MCF 10A (cell line): ENCODE results near the gene TACR1. TPM values are rescaled to one million over a fixed set of nuclear protein-coding genes. Genes with fewer than 3 reads are reported as not detected.

Source experiments
- BruUV-seq: library from RNA; stranded (reverse); fragments of 400-500 nt; replicated peaks from 2 replicates; lab custom pipeline; 2021; lab: Mats Ljungman, UMichigan
- CTCF ChIA-PET: fragments of 300-600 bp; sonication (Branson Sonifier 250); formaldehyde crosslinking; extraction: SDS; loops from one replicate; lab custom pipeline; 2021; ENCODE audit warnings: antibody characterized with exemption, inconsistent platforms; lab: Yijun Ruan, JAX
- POLR2A ChIA-PET: fragments of 300-600, 350-650 bp; sonication (Branson Sonifier 250); formaldehyde crosslinking; extraction: SDS; loops from one replicate; lab custom pipeline; 2020; ENCODE audit warnings: antibody characterized with exemption, inconsistent platforms; lab: Yijun Ruan, JAX
- DNase-seq: peaks from one replicate; pipeline ENCODE4 v3.0.0-alpha.2; 2018; ENCODE audit not compliant: unreplicated experiment
- H3K27ac Mint-ChIP-seq: one replicate; pipeline ENCODE4 v1.8.0; 2022; ENCODE audit warnings: mild to moderate bottlenecking, low read depth, mixed read lengths; ENCODE audit not compliant: unreplicated experiment
- H3K27me3 Mint-ChIP-seq: one replicate; pipeline ENCODE4 v1.8.0; 2022; ENCODE audit warnings: mixed read lengths; ENCODE audit not compliant: insufficient read depth, unreplicated experiment
- H3K36me3 Mint-ChIP-seq: one replicate; pipeline ENCODE4 v1.8.0; 2022; ENCODE audit warnings: mild to moderate bottlenecking, moderate library complexity, mixed read lengths; ENCODE audit not compliant: insufficient read depth, unreplicated experiment
- H3K4me1 Mint-ChIP-seq: one replicate; pipeline ENCODE4 v1.8.0; 2022; ENCODE audit warnings: mixed read lengths; ENCODE audit not compliant: insufficient read depth, unreplicated experiment
- H3K4me3 Mint-ChIP-seq: one replicate; pipeline ENCODE4 v1.8.0; 2022; ENCODE audit warnings: mild to moderate bottlenecking, moderate library complexity, mixed read lengths; ENCODE audit not compliant: unreplicated experiment
- H3K9me3 Mint-ChIP-seq: one replicate; pipeline ENCODE4 v1.8.0; 2022; ENCODE audit warnings: mixed read lengths; ENCODE audit not compliant: unreplicated experiment
- intact Hi-C: fragments of 100-400 bp; cut with micrococcal nuclease; formaldehyde crosslinking; loops from 2 replicates; pipeline ENCODE4 v1.14.1; 2022
- total RNA-seq: library from RNA; stranded (reverse); gene quantifications from 2 replicates; pipeline ENCODE4 v1.2.3, GENCODE V29; 2022
- TF ChIP-seq, protein P1 (sequence below): fragments of 200-600 bp; IDR thresholded peaks from one replicate; pipeline ENCODE4 v1.8.0; 2022; ENCODE audit warnings: antibody characterized with exemption, mild to moderate bottlenecking; ENCODE audit not compliant: unreplicated experiment

Gene TACR1
- total RNA-seq, 1 experiment from 2014 or later: not detected

- POLR2A ChIA-PET: interaction anchor here (0.7 kb wide), 1 partner anchor 132 kb away, joined by 3 read pairs; no protein-coding TSS in a partner anchor
- Mint-ChIP-seq H3K27ac (no peak overlapping the region), H3K36me3 (no peaks in the 10 kb centered on the region), H3K9me3 (no peaks in the 10 kb centered on the region), H3K4me3 (no peak overlapping the region), H3K27me3 (no peaks in the 10 kb centered on the region), H3K4me1 (no peaks in the 10 kb centered on the region)
- BruUV-seq: no TSS peak
- intact Hi-C loops: loop anchor here (10.0 kb wide), 1 partner anchor 550 kb away; no protein-coding TSS in a partner anchor
- CTCF ChIA-PET: interaction anchor here (0.6 to 4.7 kb wide), 7 partner anchors 9 to 574 kb away, joined by 3 to 30 read pairs (median 4); partner anchors contain the start of gene TACR1
- TF ChIP-seq, protein P1, sequence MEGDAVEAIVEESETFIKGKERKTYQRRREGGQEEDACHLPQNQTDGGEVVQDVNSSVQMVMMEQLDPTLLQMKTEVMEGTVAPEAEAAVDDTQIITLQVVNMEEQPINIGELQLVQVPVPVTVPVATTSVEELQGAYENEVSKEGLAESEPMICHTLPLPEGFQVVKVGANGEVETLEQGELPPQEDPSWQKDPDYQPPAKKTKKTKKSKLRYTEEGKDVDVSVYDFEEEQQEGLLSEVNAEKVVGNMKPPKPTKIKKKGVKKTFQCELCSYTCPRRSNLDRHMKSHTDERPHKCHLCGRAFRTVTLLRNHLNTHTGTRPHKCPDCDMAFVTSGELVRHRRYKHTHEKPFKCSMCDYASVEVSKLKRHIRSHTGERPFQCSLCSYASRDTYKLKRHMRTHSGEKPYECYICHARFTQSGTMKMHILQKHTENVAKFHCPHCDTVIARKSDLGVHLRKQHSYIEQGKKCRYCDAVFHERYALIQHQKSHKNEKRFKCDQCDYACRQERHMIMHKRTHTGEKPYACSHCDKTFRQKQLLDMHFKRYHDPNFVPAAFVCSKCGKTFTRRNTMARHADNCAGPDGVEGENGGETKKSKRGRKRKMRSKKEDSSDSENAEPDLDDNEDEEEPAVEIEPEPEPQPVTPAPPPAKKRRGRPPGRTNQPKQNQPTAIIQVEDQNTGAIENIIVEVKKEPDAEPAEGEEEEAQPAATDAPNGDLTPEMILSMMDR: no peak
- DNase-seq: no peak
Observed at GRCh38 chr2:75055142-75055819, 144.0 kb downstream of the TACR1 start.

GRCh38 chr2:75054296-75054695 lies 145.0 kb downstream of the TACR1 start:
- Mint-ChIP-seq H3K36me3 (no peaks in the 10 kb centered on the region), H3K9me3 (no peaks in the 10 kb centered on the region), H3K4me3 (no peak overlapping the region), H3K4me1 (no peaks in the 10 kb centered on the region), H3K27me3 (no peaks in the 10 kb centered on the region), H3K27ac (no peak overlapping the region)
- ChIA-PET POLR2A (interaction anchor here (0.7 kb wide), 1 partner anchor 133 kb away, joined by 3 read pairs; no protein-coding TSS in a partner anchor), CTCF (interaction anchor here (0.5 to 4.7 kb wide), 14 partner anchors 10 to 554 kb away, joined by 3 to 30 read pairs (median 3); no protein-coding TSS in a partner anchor)
- no TSS peak for BruUV-seq
- intact Hi-C loops: loop anchor here (5.0 to 10.0 kb wide), 4 partner anchors 348 to 573 kb away; no protein-coding TSS in a partner anchor
- DNase-seq: peak; percentile 16
- TF ChIP-seq, protein P1: no peak

GRCh38 chr2:75053484-75054112 lies 145.7 kb downstream of the TACR1 start:
- Mint-ChIP-seq H3K27me3 (no peaks in the 10 kb centered on the region), H3K9me3 (no peaks in the 10 kb centered on the region), H3K4me3 (no peak overlapping the region), H3K27ac (no peak overlapping the region), H3K4me1 (no peaks in the 10 kb centered on the region), H3K36me3 (no peaks in the 10 kb centered on the region)
- intact Hi-C loops: loop anchor here (5.0 to 10.0 kb wide), 4 partner anchors 349 to 574 kb away; no protein-coding TSS in a partner anchor
- no TSS peak for BruUV-seq
- TF ChIP-seq, protein P1: peak; percentile 78
- ChIA-PET POLR2A (no interaction called here), CTCF (interaction anchor here (0.5 to 4.7 kb wide), 22 partner anchors 10 to 873 kb away, joined by 3 to 30 read pairs (median 3); no protein-coding TSS in a partner anchor)
- peak; percentile 62 for DNase-seq
